NCI-H2081 treated with DMSO at 0.1 percent for 48 hours (cell line): Measurements from ENCODE around the gene UBA1.
"Not testable (repeated sequence)": the region's sequence is repeated elsewhere in the genome, so short reads cannot be mapped to it uniquely, and the experiment has no call there.

ENCODE experiments used
- DNase-seq: peaks from one replicate; lab custom pipeline; 2025; lab: John Stamatoyannopoulos, UW

The UBA1 gene

GRCh38 chrX:47229427-47229826 is 35.8 kb downstream of the UBA1 start:
- DNase-seq = no peak

- no peak for DNase-seq
These were observed 36.7 kb downstream of the UBA1 start for GRCh38 chrX:47230136-47230868.

DNA sequence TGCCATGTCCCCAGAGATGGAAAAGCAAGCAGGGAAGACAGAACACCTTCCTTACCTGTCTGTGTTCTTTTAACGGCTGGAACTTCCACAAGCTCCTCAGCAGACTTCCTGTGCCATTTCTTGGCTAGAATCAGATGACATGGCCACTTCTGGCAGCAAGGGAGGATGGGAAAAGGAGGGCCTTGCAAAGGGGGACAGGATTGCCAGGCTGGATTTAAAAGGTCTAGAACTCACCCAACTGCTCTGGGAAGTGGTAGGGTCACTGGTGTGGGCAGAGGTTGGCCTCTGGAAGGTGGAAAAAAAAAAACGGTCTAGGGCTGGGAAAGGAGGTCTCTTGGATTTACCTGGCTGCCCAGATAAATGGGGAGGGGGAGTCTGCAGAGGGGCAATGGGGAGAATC is 37.5 kb downstream of the UBA1 start:
- DNase-seq = no peak

DNA sequence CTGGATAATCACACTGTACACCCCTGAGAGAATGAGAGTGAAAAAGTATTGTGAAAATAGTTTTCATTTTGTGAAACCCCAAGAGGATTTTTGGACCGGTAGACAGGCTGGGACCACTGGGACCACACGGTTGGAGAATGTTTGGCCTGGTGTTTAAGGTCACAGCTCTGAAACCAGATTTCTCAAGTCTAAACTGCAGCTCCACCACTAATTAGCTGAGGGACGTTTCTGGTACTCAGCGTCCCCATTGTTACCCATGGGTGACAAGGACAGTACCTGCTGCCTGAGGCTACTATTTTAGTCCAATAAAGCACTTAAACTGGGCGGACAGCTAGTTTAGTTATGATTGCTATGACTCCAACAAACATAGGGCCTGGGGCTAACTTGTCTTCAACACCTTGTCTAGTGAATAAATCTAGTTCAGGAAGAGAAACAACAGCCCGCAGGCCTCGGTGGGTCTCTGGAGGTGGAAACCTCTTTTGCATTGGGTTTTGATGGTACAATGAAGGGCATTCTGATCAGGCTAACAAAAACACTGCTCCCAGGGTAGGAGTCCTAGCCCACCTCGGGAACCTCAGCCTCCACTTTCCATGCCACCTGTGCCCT is 38.7 kb downstream of the UBA1 start:
- DNase-seq = no peak

DNA sequence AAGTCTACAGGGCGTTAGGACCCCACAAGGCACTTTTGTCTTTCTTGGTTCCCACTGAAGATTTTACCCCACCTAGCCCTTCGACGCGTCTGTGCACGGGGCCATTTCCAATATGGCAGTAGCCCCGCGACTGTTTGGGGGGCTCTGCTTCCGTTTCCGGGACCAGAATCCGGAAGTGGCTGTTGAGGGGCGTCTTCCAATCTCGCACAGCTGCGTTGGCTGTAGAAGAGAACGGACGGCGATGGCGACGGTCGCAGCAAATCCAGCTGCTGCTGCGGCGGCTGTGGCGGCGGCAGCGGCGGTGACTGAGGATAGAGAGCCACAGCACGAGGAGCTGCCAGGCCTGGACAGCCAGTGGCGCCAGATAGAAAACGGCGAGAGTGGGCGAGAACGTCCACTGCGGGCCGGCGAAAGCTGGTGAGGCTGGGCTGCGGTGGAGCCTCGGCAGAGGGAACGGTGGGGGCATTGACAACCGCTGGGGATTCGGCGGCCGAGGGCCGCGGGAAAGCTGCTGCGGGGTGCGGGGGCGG is 39.2 kb downstream of the UBA1 start, which contains the start of gene USP11:
Gene USP11 (plus strand): TSS at position 207 of the 530 bp plus-strand sequence. CDS start 35 bp downstream, at position 242.
- no peak for DNase-seq

- DNase-seq = peak; percentile 81
These were observed 39.9 kb downstream of the UBA1 start for GRCh38 chrX:47233333-47234113.

- DNase-seq = no peak
These were observed 41.0 kb downstream of the UBA1 start for GRCh38 chrX:47234583-47234982.

- DNase-seq = no peak
These were observed 42.1 kb downstream of the UBA1 start for GRCh38 chrX:47235691-47236103.

- DNase-seq = no peak
These were observed 45.6 kb downstream of the UBA1 start for GRCh38 chrX:47239199-47239598.

DNA sequence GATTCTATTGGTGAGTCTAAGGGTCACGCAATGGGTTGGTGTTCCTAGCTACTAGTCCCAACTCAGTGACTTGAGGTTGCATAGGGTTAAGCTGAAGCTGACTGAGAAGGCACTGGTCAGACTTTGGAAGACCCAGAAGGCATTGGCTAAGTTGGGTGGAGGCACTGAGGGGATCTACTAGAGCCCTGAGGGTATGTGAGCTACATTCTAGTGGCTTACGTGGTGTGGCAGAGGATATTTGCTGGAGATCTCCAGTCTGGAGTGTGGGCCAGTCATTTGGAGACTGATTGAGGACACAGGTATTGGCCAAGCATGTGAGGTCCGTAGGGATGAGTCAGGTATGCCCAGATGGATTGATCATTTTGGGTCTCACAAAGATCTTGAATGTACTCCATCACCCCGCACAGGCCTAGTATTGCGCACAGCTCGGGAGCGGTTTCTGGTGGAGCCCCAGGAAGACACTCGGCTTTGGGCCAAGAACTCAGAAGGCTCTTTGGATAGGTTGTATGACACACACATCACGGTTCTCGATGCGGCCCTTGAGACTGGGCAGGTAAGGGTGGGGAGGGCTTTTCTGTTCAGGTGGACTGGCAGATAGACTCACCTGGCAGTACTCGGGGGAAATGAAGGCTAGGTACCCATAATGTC is 46.4 kb downstream of the UBA1 start:
- no peak for DNase-seq

DNA sequence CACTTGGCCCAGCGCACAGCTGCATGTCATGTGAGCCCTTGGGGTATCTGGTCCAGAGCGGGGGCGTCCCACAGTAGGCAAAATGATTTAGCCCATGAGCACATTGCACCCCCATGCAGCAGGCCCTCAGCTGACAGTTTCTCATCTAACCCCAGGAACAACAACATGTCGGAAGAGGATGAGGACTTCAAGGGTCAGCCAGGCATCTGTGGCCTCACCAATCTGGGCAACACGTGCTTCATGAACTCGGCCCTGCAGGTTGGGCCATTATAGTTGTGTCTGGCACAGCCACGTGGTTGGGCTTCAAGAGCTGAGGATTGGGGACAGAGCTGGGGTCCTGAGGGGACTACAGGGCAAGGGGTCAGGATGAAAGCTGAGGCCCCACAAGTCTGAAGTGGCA is 47.0 kb downstream of the UBA1 start:
- DNase-seq = no peak

GRCh38 chrX:47241201-47242011 is 47.8 kb downstream of the UBA1 start:
- DNase-seq = no peak

- no peak for DNase-seq
These were observed 48.7 kb downstream of the UBA1 start for GRCh38 chrX:47242321-47242720.

DNA sequence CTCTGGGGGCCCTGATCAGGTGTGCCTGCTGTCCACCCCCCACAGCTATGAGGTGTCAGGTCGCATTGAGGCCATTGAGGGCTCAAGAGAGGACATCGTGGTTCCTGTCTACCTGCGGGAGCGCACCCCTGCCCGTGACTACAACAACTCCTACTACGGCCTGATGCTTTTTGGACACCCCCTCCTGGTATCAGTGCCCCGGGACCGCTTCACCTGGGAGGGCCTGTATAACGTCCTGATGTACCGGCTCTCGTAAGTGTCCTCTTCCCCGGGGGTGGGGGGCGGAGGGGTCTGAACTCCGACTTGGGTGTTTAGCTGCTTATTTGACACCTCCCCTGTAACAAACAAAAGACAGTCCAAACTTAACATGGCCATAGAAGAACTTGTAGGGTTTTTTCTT is 49.7 kb downstream of the UBA1 start:
- DNase-seq = no peak

- no peak for DNase-seq
These were observed 51.0 kb downstream of the UBA1 start for GRCh38 chrX:47244676-47245075.

- DNase-seq = no peak
These were observed 51.5 kb downstream of the UBA1 start for GRCh38 chrX:47245156-47245555.

GRCh38 chrX:47247206-47247998 is 53.8 kb downstream of the UBA1 start:
- DNase-seq = no peak

DNA sequence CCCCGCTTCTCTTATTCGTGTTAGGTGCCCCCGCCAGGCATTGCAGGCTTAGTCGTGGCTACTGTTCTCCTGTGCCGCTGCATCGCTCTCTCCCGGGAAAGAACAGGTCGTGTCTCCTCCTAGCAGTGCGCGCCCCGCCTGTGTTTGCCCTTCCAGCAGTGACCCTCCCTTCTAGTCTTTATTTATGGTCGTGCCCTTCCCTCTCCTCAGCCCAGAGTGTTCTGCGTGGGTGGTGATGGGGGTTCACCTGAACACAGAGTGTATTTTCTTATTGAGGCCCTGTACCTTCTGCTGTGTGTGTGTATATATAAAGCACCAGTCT is 54.3 kb downstream of the UBA1 start:
- no peak for DNase-seq

- no peak for DNase-seq
These were observed 54.9 kb downstream of the UBA1 start for GRCh38 chrX:47248576-47248975.

- DNase-seq = no peak
These were observed 56.4 kb downstream of the UBA1 start for GRCh38 chrX:47250017-47250347.

DNA sequence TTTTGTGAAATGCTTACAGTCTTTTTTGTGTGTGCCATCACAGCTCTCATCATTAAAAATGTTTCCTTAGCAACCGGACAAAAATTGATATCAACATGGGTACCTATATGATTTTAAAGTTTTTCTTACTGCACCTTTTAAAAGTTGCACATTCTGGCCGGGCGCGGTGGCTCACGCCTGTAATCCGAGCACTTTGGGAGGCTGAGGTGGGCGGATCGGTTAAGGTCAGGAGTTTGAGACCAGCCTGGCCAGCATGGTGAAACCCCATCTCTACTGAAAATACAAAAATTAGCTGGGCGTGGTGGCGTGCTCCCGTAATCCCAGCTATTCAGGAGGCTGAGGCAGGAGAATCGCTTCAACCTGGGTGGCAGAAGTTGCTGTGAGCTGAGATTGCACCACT is 64.0 kb downstream of the UBA1 start:
- not testable (repeated sequence) for DNase-seq
